Fibroblast of lung (primary cell): ENCODE data around the gene WWOX. TPM values are rescaled to one million over a fixed set of nuclear protein-coding genes. Genes with fewer than 3 reads are reported as not detected.

Experiments
- DNase-seq, 2 donors: peaks; one replicate each; pipeline versions ENCODE4 v3.0.0 to v3.0.0-alpha.2; 2010; ENCODE audit warnings: low read depth in 2 of 2
- H2AFZ ChIP-seq: 2 replicates; pipeline ENCODE4 v1.5.1; 2012; ENCODE audit warnings: low read length, control low read depth, inconsistent platforms
- H3K27ac ChIP-seq: 2 replicates; pipeline ENCODE4 v1.5.1; 2011; ENCODE audit warnings: low read length, control low read depth; ENCODE audit not compliant: insufficient read depth
- H3K27me3 ChIP-seq: 2 replicates; pipeline ENCODE4 v1.5.1; 2011; ENCODE audit warnings: mild to moderate bottlenecking, low read length; ENCODE audit not compliant: control insufficient read depth, insufficient read depth
- H3K36me3 ChIP-seq: 2 replicates; pipeline ENCODE4 v1.5.1; 2011; ENCODE audit warnings: low read length; ENCODE audit not compliant: control insufficient read depth, insufficient read depth
- H3K4me1 ChIP-seq: 2 replicates; pipeline ENCODE4 v1.5.1; 2011; ENCODE audit warnings: low read length; ENCODE audit not compliant: control insufficient read depth, insufficient read depth; ENCODE audit errors: extremely low read depth
- H3K4me2 ChIP-seq: 2 replicates; pipeline ENCODE4 v1.5.1; 2011; ENCODE audit warnings: low read length, control low read depth; ENCODE audit not compliant: insufficient read depth; ENCODE audit errors: extremely low read depth
- H3K4me3 ChIP-seq, 4 experiments: fragments of 200-600 bp in 1 of 4; sonication (generic) in 1 of 4; replicated peaks in 1 of 4; 2 replicates each; pipeline ENCODE4 v1.5.1; 2011 to 2016; ENCODE audit warnings: low read length in 4 of 4, low read depth in 3 of 4, mild to moderate bottlenecking in 3 of 4, control low read depth in 2 of 4, inconsistent platforms in 1 of 4, mixed read lengths in 1 of 4; ENCODE audit not compliant: insufficient read depth in 1 of 4; ENCODE audit errors: control extremely low read depth in 1 of 4
- H3K79me2 ChIP-seq: 2 replicates; pipeline ENCODE4 v1.5.1; 2012; ENCODE audit warnings: mild to moderate bottlenecking, low read length, inconsistent platforms; ENCODE audit not compliant: control insufficient read depth, insufficient read depth
- H3K9ac ChIP-seq: 2 replicates; pipeline ENCODE4 v1.5.1; 2011; ENCODE audit warnings: mild to moderate bottlenecking, low read length, control low read depth; ENCODE audit not compliant: insufficient read depth
- H3K9me3 ChIP-seq: 2 replicates; pipeline ENCODE4 v1.5.1; 2012; ENCODE audit warnings: low read depth, low read length; ENCODE audit not compliant: control insufficient read depth, insufficient read depth
- H4K20me1 ChIP-seq: 2 replicates; pipeline ENCODE4 v1.5.1; 2011; ENCODE audit warnings: low read length; ENCODE audit not compliant: control insufficient read depth, insufficient read depth; ENCODE audit errors: extremely low read depth
- EZH2 ChIP-seq: IDR thresholded peaks from 2 replicates; pipeline ENCODE4 v1.5.1; 2012; ENCODE audit warnings: low read length, control low read depth, mild to moderate bottlenecking; ENCODE audit errors: missing control alignments
- polyA plus RNA-seq, 2 donors: library from polyadenylated mRNA; depleted of rRNA in 1 of 2; stranded (reverse) in 1 of 2; unstranded in 1 of 2; fragments of >200 nt; gene quantifications; 2 replicates each; pipeline ENCODE4 v1.2.1, GENCODE V29; 2011 to 2012; ENCODE audit warnings: missing spikeins in 1 of 2
- total RNA-seq: library from RNA; depleted of rRNA; stranded (reverse); fragments of >200 nt; gene quantifications from 2 replicates; pipeline ENCODE4 v1.2.1, GENCODE V29; 2014
- TF ChIP-seq, protein P1 (sequence below), 2 donors: IDR thresholded peaks in 1 of 2; conservative IDR thresholded peaks in 1 of 2; 1 replicate in 1 of 2; 2 replicates in 1 of 2; pipeline ENCODE4 v1.5.1; 2011 to 2012; ENCODE audit warnings: low read length in 2 of 2, control low read depth in 1 of 2, inconsistent platforms in 1 of 2, low read depth in 1 of 2, mild to moderate bottlenecking in 1 of 2

WWOX gene
- total and polyA plus RNA-seq, 2 donors (not counting 1 experiment from before 2014, with no cell fraction given): 5.6 to 16.3 TPM

DNA sequence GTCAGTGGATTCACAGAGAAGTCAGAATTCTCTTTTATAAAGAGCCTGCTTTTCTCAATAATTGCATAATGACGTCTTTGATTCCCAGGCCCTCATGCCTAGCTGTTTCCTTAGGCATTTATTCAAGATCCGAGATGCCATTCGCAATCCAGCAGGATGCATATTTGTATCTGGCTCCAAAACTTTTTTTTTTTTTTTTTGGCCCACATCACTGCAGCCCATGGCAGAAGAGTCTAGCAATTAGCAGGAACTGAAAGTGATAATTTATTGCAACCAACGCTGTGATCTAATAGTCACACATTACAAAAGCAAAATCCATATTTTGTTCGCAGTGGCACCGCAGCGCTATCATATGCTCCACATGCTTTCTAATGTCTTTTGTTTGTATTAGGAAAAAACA lies 997.7 kb downstream of the WWOX start:
- TF ChIP-seq, protein P1, sequence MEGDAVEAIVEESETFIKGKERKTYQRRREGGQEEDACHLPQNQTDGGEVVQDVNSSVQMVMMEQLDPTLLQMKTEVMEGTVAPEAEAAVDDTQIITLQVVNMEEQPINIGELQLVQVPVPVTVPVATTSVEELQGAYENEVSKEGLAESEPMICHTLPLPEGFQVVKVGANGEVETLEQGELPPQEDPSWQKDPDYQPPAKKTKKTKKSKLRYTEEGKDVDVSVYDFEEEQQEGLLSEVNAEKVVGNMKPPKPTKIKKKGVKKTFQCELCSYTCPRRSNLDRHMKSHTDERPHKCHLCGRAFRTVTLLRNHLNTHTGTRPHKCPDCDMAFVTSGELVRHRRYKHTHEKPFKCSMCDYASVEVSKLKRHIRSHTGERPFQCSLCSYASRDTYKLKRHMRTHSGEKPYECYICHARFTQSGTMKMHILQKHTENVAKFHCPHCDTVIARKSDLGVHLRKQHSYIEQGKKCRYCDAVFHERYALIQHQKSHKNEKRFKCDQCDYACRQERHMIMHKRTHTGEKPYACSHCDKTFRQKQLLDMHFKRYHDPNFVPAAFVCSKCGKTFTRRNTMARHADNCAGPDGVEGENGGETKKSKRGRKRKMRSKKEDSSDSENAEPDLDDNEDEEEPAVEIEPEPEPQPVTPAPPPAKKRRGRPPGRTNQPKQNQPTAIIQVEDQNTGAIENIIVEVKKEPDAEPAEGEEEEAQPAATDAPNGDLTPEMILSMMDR (conservative IDR thresholded peaks at IDR 0.05 in 1 of 2, IDR thresholded peaks at IDR 0.05 in 1 of 2; ENCODE audit: low read depth in 1 of 2, low read length in 2 of 2): no peak
- TF ChIP-seq EZH2: no peak
- Histone ChIP-seq H2AFZ (no peak overlapping the region), H3K9me3 (no peaks in the 10 kb centered on the region)

DNA sequence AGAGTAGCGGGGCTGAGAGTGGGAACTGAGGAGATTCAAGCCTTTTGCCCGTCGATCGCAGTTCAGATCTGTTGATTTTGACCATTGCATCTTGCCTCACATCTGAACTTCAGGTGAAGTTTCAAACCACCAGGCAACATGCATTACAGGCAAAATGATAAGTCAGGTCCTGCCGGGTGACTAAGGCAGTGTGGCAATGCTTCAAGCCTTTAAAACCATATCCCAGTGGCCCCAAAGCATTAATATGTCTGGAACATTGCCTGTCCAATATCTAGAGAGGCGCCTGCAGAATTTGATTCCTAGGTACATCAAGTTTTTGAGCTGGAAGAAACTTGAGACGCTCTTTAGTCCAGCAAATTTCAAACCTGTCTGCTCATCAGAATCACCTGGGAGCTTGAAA lies 998.3 kb downstream of the WWOX start:
- Histone ChIP-seq H2AFZ (no peak overlapping the region), H3K79me2 (no peaks in the 10 kb centered on the region), H3K27ac (no peak overlapping the region), H3K4me3 (no peak overlapping the region), H3K9ac (no peak overlapping the region), H3K4me1 (no peaks in the 10 kb centered on the region), H4K20me1 (no peaks in the 10 kb centered on the region), H3K27me3 (no peaks in the 10 kb centered on the region), H3K9me3 (no peaks in the 10 kb centered on the region), H3K4me2 (no peak overlapping the region), H3K36me3 (no peaks in the 10 kb centered on the region)
- no peak for TF ChIP-seq EZH2
- TF ChIP-seq, protein P1 (conservative IDR thresholded peaks at IDR 0.05 in 1 of 2, IDR thresholded peaks at IDR 0.05 in 1 of 2; ENCODE audit: low read depth in 1 of 2, low read length in 2 of 2): no peak
- DNase-seq: no peak

More for the DNA sequence above, 997.7 kb downstream of the WWOX start:
- H3K4me2 ChIP-seq: no peak overlapping the region
- H3K9ac ChIP-seq: no peak overlapping the region
- no peaks in the 10 kb centered on the region for H4K20me1 ChIP-seq
- no peaks in the 10 kb centered on the region for H3K79me2 ChIP-seq
- no peak overlapping the region for H3K4me3 ChIP-seq
- H3K27me3 ChIP-seq: no peaks in the 10 kb centered on the region
- H3K36me3 ChIP-seq: no peaks in the 10 kb centered on the region
- no peak overlapping the region for H3K27ac ChIP-seq
- H3K4me1 ChIP-seq: no peaks in the 10 kb centered on the region
- DNase-seq: no peak

DNA sequence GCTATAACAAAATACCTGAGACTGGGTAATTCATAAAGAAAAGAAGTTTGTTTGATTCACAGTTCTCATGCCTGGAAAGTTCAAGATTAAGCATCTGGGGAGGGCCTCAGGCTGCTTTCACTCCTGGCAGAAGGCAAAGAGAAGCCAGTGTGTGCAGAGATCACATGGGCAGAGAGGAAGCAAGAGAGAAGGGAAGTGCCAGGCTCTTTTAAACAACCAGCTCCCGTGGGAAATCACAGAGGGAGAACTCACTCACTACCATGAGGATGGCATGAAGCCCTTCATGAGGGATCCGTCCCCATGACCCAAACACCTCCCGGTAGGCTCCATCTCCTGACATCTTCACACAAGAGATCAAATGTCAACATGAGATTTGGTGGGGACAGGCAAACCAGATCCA lies 999.5 kb downstream of the WWOX start:
- H3K9ac ChIP-seq: no peak overlapping the region
- no peaks in the 10 kb centered on the region for H3K36me3 ChIP-seq
- no peak overlapping the region for H3K27ac ChIP-seq
- no peaks in the 10 kb centered on the region for H3K4me1 ChIP-seq
- TF ChIP-seq, protein P1 (conservative IDR thresholded peaks at IDR 0.05 in 1 of 2, IDR thresholded peaks at IDR 0.05 in 1 of 2; ENCODE audit: low read depth in 1 of 2, low read length in 2 of 2): no peak
- TF ChIP-seq EZH2: no peak
- no peak overlapping the region for H3K4me2 ChIP-seq
- H3K79me2 ChIP-seq: no peaks in the 10 kb centered on the region
- H3K9me3 ChIP-seq: no peaks in the 10 kb centered on the region
- DNase-seq: no peak
- H3K27me3 ChIP-seq: no peaks in the 10 kb centered on the region
- no peaks in the 10 kb centered on the region for H4K20me1 ChIP-seq
- no peak overlapping the region for H3K4me3 ChIP-seq
- H2AFZ ChIP-seq: no peak overlapping the region
